ENCODE data around the gene FOXO6. TPM values are rescaled to one million over a fixed set of nuclear protein-coding genes. Genes with fewer than 3 reads are reported as not detected.
A peak's percentile ranks its signal among the peaks of the same experiment; 100 is the strongest.

The FOXO6 gene
- total and polyA plus RNA-seq, 10 of the 15 experiments (the other 5 are each of a cell fraction or from before 2014, with no cell fraction given), result 0.37 TPM; not detected in 9

GRCh38 chr1:41416552-41417334 is 55.5 kb downstream of the FOXO6 start (continued):
- TF ChIP-seq PRDM15 (CRISPR knock-in tag; IDR thresholded peaks at IDR 0.05) (no peak), BACH1 (IDR thresholded peaks at IDR 0.05; ENCODE audit: borderline replicate concordance) (no peak), KLF5 (IDR thresholded peaks at IDR 0.05; ENCODE audit: partially characterized antibody) (peak; percentile 43), RB1 (IDR thresholded peaks at IDR 0.05; ENCODE audit: borderline replicate concordance) (peak; percentile 77; the same call in 1 of the 2 replicates), ZBTB40 (IDR thresholded peaks at IDR 0.05; ENCODE audit: borderline replicate concordance) (no peak), ATF3 (IDR thresholded peaks at IDR 0.05; ENCODE audit: borderline replicate concordance, extremely low read depth, low read depth, low read length) (no peak), NR2F1 (conservative IDR thresholded peaks at IDR 0.05) (0 out of 2 replicates have a peak, but pooled peaks have one; percentile 10), CHD4 (IDR thresholded peaks at IDR 0.05) (no peak), TARDBP (IDR thresholded peaks at IDR 0.05; ENCODE audit: borderline replicate concordance) (no peak), CTCF (IDR thresholded peaks at IDR 0.05 in 2 of 3, conservative IDR thresholded peaks at IDR 0.05 in 1 of 3; ENCODE audit: control insufficient read depth in 2 of 3, extremely low read depth in 1 of 3, insufficient read depth in 1 of 3, low read depth in 3 of 3, low read length in 3 of 3) (peak; percentile 92 to 95 (median 94); a peak in 5 of 6 replicates), SPI1 (IDR thresholded peaks at IDR 0.05; ENCODE audit: borderline replicate concordance, insufficient read depth, low read depth, low read length) (no peak)
